NCI-H69 (cell line): ENCODE measurements around the gene NPC1L1.

Experiments used
- DNase-seq: peaks from one replicate; lab custom pipeline; 2025; lab: John Stamatoyannopoulos, UW

Gene NPC1L1

DNA sequence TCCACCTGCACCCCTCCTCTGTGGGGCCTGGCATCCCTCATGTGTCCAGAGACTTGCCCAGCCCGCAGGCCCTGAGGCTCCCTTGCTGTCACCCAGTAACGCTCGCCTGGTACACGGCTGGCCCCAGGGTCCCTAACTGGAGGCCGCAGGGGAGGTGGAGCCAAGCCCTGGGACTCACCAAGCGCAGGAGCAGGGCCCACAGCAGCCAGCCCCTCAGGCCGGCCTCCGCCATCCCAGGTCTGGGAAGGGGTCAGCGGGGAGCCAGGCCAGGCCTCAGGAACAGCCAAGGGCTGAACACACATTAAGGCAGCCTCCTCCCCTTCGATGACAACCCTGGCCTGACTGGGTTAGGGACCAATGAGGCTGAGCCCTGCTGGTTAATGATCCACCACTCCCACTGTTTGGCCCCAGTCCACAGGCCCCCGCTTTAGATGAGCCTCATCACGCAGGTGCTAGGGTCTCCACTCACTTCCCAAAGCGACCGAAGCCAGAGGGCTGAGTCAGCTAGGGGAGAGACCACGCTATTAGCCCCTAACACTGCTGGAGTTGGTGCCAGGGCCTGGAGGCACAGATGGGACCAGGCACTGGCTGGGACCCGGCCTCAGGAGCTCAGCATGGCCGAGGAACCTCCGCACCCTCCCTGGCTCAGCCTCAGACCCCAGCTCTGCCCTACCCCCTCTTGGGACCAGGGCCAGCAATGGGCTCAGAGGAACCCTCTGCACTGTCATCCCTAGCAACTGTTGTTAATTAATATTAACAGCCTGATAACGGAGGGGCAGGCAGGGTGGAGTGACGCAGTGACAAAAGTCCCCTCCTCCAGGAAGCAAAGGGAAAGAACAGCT, at the start of gene NPC1L1:
NPC1L1 (minus strand) TSS at position 303 of the 842 bp plus-strand sequence; CDS start at position 232, 71 bp downstream.
- DNase-seq: no peak

DNA sequence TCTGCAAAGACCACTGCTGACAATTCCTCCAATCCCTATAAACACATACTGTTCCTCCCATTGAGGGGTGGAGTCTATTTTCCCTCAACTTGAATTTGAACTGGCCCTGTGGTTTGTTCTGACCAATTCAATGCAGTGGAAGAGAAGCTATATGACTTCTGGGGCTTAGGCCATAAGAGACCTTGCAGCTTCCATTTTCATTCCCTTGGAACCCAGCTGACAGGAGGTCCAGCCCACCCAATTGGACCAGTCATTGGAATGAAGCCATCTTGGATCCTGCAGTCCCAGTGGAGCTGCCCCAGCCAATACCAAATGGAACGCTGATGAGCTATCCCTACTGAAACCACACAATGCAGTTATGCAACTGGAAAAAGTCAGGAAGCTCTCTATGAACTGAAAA, 49.8 kb upstream of the NPC1L1 start:
- DNase-seq: no peak

- DNase-seq: peak; percentile 62
Observed at GRCh38 chr7:44587843-44588711, 46.9 kb upstream of the NPC1L1 start.

GRCh38 chr7:44583146-44583865, 42.2 kb upstream of the NPC1L1 start:
- no peak for DNase-seq

DNA sequence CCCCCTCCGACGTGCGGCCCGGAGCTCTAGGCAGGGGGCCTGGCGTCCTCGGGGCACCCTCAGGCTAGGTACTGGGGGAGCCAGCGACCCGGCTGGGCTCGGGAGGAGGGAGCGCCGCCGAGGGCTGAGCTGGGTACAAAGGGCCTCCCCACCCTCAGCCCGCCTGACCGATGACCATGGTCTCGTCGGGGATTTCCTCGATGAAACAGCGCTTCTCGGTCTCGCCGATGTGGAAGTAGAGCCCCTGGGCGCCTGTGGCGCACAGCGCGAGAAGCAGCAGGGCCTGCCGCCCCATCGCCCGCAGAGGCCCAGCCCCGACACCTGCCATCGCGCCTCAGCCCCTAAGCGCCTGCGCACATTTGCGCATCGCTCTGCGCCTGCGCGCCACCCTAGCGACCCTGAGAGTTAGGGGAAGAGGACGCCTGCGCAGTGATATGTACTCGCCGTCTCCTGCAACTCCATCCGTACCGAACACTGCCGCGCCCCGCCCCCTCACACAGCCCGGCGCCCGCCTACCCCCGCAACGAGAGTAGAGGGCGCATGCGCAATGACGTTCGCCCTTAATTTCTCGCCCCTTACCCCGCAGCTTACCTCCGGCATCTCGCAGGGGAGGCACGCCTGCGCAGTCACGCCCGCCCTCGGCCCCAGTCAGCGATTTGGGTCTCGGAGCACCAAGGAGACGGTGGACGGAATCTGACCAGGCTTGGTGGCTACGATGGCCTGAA, 40.9 kb upstream of the NPC1L1 start, which contains the start of gene TMED4:
TMED4 (minus strand) TSS at position 353 of the 725 bp plus-strand sequence; CDS start at position 328, 25 bp downstream.
- peak; percentile 99 for DNase-seq

DNA sequence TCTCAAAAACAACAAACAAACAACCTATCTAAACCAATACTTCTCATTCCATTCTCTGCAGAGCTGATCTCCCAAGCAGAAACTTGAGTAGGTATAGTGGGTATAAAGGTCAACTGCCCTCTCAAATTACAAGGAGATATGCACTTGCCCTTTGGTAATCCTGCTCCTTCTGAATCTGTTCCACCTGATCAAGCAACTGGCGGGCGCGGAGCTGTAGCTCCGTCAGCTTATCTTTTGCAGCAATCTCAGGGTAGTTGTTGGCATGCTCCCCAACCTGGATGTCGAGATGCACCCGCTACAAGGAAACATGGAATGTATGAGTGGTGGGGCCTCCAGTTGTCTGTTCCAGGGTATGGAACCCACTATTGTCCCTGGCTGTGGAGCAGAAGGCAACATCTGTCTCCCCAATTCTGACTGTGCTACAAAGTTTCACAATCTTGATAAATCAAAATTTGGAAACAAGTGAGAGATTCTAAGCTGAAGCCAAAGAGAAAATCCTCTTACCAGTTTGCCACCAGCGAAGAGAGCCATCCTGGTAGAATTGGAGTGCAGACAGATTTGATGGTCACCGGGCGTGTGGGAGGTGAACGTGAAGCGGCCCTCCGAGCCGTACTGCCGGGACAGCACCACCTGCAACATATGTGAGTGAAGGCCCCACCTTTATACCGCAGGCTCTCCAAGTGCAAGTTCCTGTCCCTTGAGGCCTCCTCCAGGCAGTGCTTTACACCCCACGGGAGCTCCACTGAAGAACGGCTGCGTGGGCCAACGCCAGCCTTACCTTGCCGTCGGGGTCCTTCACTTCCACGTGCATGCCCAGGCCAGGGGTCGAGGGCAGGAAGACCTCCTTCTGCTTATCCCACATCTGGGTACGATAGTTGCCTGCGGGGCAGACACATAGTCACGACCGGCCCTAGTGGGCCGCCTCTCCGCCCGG, 40.1 kb upstream of the NPC1L1 start:
- DNase-seq: peak; percentile 71

DNA sequence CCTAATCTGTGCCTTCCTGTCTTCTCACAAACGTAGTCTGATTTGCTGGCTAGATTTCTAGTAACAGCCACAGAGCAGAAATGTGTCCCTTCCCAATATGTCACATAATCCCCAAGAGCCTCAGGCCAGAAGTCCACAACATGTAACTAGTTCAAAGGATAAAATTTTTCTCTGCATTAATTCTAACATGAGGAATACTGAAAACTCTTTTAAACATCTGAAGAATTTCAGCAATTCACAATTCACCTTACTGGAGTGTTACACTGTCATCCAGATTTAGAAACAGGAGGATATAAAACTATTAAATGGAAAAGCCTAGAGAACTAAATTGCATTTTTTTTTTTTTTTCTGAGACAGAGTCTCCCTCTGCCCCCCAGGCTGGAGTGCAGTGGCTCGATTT, 35.1 kb upstream of the NPC1L1 start:
- DNase-seq: no peak

GRCh38 chr7:44575054-44575453, 33.9 kb upstream of the NPC1L1 start:
- DNase-seq: no peak

DNA sequence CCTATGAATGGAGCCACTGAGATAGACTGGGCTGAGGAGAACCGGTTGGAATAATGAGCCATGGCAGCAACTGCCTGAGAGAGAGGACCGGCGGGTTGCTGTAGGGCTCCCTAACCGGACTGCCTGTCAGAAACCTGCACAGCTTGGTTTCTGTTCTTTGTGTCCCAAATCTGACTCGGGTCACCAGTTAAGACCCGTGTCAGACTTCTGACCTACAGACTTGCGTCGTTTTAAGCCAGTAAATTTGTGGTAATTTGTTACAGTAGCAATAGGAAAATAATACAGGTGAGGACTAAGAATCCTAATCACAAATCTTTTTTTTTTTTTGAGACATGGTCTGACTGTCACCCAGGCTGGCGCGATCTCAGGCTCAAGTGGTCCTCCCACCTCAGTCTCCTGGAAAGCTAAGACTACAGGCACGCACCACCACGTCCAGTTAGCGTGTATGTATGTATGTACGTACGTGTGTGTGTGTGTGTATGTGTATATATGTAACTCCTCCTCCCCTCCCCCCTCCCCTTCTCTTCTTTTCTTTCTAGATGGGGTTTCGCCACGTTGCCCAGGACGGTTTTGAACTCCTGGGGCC, 33.2 kb upstream of the NPC1L1 start:
- DNase-seq: no peak

DNA sequence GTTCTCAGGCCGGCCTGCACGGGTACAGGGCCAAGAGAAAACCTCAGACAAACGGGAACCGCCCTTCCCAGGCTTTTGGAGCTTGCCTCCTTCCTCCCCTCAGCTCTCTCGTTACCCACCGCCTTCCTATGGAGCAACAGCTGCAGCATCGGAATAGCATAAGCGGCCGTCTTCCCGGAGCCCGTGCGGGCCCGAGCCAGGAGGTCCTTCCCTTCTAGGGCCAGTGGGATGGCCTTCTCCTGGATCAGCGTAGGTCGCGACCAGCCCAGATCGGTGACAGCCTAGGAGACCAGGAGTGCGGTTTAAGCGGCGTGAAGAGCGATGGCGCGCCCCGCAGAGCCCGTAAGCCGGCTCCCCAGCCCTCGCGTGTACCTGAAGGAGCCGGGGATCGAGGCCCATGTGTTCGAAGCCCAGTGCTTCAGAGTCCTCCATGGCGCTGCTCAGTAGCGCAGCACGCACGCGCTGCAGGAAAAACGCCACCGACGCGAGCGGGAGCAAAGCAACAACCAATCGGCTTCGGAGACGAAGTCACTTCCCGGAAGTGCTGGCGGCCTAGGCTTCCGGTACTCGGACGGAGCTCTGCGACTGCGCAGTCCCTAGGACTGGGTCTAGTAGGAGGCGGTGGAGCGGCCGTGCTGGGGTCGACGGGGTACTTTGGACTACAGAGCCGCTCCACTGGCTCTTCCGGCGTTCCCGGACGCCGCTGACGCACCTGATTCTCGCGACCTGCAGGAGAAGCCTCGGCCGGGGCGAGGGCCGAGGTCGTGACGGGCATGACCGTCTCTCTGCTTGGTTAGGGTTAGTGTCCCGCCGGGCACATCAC, 32.5 kb upstream of the NPC1L1 start, which contains the start of gene DDX56:
DDX56 (minus strand) TSS at position 445 of the 823 bp plus-strand sequence; CDS start at position 432, 13 bp downstream.
- peak; percentile 98 for DNase-seq

DNA sequence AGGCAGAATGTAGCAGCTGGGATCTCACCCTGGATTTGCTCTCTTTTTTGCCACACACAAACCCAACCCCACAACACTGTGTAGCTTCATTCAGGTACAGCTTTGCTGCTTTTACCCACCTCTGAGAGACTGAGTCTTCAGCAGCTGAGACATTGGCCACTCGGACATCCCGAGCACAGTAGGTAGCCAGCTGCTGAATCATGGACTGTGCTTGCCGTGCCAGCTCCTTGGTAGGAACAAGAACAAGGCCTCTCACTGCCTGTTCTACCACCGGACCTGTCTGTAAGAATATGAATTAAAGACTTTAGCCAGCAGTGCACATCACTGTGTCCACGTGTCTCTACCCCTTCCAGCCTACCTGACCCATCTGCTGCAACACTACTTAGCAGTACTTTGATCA, 31.6 kb upstream of the NPC1L1 start:
- DNase-seq: no peak

DNA sequence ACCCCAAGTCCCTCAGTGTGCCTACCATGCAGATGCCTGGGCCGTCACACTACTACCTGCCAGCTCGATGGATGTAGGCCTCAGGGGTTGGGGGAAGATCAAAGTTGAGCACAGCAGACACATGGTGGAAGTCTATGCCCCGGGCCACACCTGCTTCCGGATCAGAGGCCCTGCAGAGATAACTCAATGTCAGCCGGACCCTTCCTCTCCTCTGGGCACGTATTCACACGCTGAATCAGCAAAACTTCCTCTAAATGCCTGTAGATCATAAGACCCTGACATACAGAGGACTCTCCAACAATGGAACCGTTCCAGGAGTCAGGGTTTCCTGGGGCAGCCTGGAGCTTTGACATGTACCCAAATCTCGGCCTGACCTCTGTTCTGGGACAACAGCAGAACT, 28.8 kb upstream of the NPC1L1 start:
- DNase-seq: no peak

- no peak for DNase-seq
Observed at GRCh38 chr7:44568771-44569560, 27.8 kb upstream of the NPC1L1 start.

DNA sequence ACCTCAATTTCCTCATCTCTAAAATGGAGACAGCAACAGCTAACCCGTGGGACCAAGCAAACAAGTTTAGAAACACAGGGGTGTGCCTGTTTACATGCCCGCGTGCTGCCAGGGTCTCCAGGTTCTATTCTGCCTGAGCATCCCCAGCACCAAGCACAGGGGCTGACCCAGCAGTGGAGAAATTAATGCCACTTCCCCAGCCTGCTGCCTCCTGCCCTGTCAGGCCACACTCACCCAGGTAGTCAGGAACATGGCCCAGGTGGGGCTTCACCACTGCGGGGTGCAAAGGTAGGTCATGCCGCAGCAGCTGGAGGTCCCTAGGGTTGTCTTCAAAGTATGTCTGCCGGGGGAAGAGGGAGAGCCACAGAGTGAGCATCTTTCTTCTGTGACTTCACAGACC, 26.8 kb upstream of the NPC1L1 start:
- DNase-seq: no peak

GRCh38 chr7:44566680-44567079, 25.6 kb upstream of the NPC1L1 start:
- DNase-seq: no peak

DNA sequence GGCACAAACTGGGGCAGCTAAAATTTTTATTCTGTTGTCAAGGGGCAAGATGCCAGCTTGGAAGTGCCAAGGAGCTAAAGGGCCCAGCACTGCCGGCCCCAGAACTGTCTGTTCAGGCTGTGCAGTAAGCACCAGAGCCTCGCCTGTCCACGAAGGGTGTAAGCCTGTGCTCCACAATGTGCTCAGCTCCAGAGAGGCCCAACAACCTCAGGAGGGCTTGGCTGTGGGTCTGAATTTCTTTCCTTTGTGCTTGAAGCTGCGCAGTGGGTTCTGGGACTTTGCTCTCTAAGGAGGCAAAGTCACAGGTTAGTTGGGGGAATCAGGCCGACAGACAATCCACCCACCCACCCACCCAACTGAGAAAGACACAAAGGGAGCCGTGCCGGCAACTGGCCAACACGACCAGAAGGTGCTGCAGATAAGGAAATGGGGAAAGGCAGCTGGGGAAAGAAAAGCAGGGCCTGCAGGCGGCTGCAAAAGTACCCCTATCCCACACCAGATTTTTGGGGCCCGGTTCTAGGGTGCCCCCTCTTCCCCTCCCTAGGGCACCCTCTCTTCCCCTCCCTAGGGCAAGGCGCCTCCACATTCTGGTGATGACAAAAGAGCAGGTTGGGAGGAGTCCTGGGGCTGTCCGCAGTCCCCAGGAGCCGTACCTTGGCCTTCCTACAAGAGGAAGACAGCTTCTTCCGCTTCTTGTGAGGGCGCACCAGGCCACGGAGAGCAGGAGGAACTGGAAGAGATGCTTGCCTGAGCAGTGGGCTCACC, 24.8 kb upstream of the NPC1L1 start:
- peak; percentile 45 for DNase-seq

DNA sequence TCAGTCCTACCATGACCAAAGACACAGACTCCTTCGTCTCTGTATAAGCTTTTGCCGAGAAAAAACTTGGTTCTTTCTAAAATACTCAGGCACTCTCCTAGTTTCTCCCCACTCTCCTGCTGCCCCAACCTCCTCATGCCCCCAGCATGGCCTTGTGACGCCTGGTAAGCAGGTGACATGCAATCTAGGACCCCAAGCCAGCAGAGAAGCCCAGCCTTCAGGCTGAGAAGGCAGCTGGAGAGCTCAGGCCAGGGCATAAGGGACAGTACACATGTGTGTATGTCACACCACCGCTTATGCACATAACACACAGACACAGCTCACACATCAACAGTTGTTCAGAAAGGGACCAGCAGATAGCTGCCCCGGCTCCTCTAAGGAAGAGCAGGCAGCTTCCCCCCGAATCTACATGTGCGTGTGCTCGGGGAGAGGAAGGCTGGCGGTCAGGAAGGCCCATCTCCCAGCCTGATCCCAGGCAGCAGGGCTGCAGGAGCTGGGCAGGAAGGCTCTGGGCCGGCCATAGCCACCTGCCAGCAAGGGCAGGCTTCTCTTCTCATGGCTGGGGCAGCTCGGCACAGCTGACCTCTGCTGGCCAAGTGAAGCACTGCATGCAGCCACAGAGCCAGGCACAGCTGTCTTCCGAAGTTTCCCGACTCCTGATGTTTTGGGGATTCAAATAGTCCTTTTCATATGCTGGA, 24.1 kb upstream of the NPC1L1 start:
- peak; percentile 61 for DNase-seq
